GM11168 (cell line): Measurements from ENCODE around the gene BCAS2.

ENCODE experiments used
- in situ Hi-C: fragments of 300-500 bp; cut with MboI; formaldehyde crosslinking; loops from one replicate; pipeline ENCODE4 v1.12.0; 2022; ENCODE audit warnings: low sequenced_read_pairs; ENCODE audit not compliant: unreplicated experiment

Gene BCAS2

DNA sequence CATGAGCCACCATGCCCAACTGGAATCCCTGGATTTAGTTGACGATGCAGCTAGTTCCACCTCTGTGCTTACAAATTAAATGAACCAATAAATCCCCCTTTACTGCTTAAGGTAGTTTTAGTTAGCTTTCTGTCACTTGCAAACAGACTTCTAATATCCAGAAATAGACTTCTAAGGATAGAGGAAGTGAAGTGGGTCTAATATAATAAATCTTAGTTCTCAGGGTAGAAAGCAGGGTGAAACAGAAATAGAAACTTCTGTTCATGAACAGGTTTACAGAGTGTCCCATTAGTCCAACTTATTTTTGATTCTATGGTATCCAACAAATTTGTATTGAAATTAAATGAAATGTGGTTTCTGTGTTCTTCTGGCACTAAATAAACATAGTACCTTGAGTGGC, 20.1 kb downstream of the BCAS2 start:
- in situ Hi-C loops: no loop called here

DNA sequence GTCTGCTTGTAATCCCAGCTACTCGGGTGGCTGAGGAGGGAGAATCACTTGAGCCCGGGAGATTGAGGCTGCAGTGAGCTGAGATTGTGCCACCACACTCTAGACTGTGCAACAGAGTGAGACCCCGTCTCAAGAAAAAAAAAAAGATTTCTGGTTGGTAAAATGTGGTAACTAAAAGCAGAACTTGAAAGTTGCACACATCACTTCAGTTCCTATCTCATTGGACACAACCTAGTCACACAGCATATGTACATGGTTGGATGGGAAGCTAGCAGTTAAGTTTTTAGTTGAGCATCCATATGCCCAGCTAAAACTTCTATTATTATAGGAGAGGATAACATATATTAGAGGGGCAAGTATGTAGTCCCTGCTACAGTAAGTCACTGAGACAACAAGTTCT, 22.1 kb downstream of the BCAS2 start:
- in situ Hi-C loops: loop anchor here (5.0 kb wide), 1 partner anchor 207 kb away; no protein-coding TSS in a partner anchor

DNA sequence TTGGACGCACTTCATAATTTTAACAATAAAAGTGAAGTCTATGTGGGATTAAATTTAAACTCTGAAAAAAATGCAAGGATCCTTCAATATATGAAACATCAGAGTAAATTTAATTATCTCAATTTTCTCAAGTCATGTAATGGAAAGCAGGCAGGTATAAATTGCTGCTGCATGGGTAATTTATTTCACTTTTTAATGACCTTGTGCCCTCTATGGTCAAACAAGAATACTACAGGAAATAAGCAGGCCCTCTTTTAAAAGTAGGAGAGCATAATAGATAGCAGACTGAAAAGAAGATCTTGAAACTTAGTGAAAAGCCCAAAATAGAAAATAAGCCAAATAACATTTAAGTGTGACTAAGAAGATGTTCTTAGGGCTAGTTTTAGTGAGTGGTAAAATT, 22.9 kb downstream of the BCAS2 start:
- in situ Hi-C loops: loop anchor here (5.0 kb wide), 1 partner anchor 206 kb away; no protein-coding TSS in a partner anchor

DNA sequence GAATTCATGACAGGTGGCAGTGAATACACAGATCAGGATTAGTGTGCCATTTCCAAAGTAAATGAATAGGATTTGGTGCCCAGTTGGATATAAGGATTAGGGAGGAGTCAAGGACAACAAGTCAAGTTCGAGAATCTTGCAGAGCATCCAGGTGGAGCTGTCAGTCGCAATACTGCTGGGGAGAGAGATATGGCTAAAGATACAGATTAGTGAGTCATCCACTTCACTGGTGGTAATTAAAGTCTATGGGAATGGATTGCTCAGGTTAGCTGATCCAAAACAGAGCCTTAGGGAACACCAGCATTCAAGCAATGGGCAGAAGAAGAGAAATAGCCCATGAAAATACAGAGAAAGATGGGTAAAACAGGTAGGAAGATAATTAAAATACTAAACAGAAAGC, 26.8 kb downstream of the BCAS2 start:
- in situ Hi-C loops: no loop called here

DNA sequence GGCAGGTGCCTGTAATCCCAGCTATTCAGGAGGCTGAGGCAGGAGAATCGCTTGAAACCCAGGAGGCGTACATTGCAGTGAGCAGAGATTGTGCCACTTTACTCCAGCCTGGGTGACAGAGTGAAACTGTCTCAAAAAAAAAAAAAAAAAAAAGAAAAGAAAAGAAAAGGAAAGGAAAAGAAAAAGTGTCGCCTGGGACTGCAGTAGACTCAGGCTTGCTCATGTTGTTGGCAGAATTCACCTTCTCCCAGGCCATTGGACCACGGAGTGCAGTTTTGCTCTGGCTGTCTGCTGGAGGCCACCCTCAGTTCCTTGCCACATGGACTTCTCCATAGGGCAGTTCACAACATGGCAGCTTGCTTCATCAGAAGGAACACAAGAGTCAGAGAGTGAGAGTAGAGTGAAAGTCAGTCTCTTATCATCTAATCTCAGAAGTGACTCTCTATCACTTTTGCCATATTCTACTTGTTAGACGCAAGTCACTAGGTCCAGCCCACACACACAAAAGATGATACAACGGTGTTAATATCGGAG, 29.2 kb downstream of the BCAS2 start:
- in situ Hi-C loops: no loop called here

DNA sequence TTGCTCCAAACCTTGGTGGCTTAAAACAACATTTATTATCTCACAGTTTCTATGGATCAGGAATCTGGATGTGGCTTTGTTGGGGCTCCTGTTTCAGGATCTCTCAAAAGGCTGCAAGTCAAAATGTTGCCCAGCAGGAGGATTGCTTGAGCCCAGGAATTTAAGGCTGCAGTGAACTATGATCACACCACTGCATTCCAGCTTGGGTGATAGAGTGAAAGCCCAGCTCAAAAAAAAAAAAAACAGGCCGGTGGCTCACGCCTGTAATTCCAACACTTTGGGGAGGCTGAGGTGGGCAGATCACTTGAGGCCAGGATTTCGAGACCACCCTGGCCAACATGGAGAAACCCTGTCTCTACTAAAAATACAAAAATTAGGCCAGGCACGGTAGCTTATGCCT, 30.0 kb downstream of the BCAS2 start:
- in situ Hi-C loops: no loop called here

DNA sequence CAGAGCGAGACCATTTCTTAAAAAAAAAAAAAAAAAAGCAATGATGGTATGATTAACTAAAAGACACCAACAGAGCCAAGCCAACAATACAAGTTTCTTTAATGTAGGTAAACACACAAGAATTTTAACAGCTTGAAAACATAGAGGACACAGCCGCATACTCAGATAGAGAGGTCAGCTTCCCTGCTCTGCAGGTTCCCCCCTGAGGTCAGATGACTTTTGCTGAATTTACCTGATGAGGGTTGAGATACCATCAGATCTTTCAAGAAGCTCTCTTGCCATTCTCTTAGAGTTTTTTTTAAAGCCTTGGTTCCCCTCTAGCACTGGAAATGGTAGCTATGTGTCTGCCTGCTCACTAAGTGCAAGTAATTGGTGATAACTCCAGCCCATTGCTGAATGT, 31.1 kb downstream of the BCAS2 start:
- in situ Hi-C loops: no loop called here

DNA sequence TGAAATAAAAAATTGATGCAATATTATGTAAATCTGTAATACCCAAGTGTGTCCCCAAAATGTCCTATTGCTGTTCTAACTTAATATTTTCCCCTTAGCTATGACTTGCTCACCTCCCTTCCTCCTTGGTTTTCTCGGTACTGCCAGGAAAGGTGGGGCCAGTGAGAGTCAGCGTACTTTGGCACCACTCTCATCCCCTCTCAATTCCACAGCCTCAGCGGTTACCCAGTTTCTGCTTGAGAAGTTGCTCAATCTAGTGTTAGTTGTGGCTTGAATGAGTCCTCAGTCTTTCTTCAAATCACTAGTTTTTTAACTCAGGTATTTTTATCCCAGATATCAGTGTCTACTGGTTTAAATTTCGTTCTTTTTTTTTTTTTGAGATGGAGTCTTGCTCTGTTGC, 32.3 kb downstream of the BCAS2 start:
- in situ Hi-C loops: no loop called here

DNA sequence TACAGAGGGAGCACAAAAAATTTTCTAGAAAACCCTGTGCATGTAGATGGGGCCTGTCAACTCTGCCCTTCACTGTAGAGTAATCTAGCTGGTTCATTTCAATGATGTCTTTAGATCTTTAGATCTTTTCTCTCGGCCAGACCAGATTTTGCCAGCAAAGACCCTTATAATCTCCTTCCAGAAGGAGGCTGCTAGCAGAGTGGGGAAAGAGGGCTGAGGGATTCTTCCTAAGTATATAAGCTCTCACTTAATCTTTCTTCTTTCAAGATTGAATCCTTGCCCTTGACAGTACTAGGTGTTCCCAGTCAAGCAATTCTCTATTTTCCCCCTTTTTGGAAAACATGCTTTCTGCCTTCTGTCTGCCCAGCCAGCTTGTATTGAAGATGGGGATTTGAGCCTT, 34.3 kb downstream of the BCAS2 start:
- in situ Hi-C loops: no loop called here

DNA sequence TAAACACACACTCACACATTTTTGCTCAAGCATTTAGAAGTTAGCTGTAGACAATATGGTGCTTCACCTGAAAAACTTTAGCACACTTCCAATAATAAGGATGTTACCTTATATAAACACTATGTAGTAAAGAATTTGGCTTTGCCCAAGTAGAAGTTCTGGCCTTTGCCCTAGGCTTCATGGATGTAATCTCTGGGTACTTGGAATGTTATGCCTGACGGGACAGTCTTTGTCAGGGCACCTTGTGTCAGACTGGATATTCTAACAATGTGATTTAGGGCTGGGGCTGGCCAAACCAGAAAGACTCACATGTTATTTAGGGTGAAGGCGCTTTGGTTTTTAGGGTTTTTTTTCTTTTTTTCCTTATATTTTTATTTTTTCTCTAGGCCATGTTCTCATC, 35.6 kb downstream of the BCAS2 start:
- in situ Hi-C loops: no loop called here

DNA sequence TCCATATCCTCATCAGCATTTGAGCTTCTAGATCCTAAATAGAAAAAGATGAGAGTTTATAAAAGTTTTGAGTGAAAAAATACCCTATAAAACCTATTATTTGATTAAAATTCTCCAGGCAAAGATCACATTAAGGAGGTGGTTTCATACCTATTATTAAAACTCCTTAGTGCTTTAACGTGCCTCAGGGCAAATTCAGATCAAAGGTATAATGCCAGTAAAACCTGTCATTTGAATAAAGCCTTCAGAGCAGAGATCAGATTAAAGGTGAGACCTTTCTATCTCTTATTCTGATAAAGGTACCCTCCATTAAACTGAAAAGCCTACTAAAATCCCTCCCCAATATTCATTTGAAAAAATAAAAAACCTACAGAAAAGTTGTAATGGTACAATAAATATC, 36.1 kb downstream of the BCAS2 start:
- in situ Hi-C loops: no loop called here

DNA sequence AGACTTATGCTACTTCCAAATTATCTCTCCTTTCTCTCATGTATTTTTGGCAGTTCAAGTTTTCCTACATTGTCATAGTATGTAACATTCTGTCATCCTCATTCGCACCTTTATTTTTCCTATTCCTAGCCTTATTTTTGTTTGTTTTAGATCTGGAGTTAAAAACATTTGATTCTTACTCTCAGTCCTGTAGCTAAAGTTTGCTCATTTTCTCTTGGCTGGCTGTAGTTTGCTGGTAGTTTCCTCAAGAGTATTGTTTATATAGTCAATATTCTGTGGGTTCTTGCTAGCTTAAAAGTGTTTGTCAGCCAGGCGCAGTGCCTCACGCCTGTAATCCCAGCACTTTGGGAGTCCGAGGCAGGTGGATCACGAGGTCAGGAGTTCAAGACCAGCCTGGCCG, 40.6 kb downstream of the BCAS2 start:
- in situ Hi-C loops: no loop called here

DNA sequence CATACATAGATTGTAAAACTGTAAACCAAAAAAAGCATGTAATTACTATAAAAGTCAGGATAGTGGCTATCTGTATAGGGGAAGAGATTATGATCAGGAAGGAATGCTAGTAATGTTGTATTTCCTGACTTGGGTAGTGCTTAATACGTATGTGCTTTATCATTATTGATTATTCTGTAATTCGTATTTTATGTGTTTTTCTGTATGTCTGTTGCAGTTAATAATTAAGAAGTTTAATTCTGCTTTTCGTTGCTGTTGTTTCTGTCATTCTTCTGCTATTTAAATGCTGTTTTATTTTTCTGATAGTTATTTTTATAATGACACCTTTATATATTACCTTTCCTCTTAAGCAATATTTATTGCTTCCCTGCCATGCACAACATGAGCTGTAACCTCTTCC, 41.1 kb downstream of the BCAS2 start:
- in situ Hi-C loops: no loop called here

DNA sequence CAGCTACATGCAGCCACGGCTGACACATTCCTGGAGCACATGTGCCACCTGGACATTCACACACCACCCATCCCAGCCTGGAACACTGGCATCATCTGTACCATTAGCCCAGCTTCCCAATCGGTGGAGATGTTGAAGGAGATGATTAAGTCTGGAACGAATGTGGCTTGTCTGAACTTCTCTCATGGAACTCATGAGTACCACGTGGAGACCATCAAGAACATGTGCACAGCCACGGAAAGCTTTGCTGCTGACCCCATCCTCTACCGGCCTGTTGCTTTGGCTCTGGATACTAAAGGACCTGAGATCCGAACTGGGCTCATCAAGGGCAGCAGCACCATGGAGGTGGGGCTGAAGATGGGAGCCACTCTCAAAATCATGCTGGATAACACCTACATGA, 45.4 kb downstream of the BCAS2 start:
- in situ Hi-C loops: no loop called here

DNA sequence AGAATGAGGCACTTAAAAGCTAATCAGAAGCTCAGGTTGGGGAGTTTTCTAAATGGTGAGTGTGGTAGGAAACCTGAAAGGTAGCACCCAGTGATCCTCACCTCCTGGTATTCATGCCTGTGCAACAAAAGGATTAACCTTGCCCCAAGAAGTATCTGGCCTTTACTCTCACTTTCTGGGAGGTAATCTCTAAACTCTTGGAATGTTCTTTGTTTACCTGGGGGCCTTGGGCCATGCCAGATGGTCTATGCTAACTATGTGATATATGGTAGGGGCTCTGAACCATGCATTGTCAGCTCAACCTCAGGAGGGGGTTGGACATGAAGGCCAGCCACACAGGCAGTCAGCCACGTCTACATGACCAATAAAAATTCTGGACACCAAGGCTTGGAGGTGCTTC, 46.0 kb downstream of the BCAS2 start:
- in situ Hi-C loops: no loop called here

DNA sequence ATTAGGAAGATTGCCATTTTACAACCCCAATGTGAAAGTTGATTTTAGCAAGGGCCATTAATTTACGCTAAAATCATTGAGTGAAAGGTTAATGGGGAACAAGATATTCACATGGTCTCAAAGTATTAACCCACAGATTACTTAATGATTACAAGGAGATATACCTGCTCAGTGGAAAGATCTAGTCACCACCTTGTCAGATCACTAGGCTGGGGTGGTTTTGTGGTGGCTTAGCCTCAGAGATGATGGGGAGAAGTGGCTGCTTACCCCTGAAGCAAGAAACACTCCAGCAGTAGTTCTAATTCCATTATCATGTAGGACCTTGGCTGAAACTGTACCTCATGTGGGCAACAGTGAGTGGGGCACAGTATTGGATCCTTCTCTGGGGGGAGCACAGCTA, 50.3 kb downstream of the BCAS2 start:
- in situ Hi-C loops: no loop called here

DNA sequence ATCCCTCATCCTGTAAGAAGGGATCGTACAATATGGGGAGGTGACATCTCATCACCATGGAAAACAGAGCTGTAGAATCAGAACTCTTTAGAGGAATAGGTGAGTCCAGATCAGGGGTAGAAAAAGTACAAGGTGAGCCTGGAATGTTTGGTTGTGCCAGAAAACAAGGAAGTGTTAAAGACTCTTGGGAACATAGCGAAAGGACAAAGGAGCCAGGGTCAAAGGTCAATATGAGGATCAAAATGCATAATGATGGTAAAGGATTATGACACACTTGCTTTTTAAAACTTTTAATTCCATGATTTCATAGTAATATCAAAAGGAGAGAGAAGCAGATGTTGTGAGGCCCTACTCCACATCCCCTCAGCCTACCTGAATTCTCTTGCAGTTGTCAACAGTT, 51.2 kb downstream of the BCAS2 start:
- in situ Hi-C loops: no loop called here

DNA sequence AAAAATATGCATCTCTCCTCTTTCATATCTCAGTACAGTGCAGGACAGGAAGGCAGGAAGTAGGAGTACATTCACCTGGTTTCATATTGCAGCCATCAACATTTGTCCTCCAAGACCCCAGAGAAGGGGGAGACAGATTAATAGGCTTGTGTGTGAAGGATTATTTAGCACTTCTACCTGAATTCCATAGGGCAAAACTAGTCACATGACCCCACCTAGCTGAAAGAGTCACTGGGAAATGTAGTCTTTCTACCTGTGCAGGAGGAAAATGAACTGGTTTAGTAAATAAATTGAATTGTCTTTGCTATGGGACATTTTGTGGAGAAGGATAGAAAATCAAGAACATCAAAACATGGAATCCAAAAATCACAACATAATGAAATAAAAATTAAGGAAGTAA, 56.5 kb downstream of the BCAS2 start:
- in situ Hi-C loops: no loop called here

DNA sequence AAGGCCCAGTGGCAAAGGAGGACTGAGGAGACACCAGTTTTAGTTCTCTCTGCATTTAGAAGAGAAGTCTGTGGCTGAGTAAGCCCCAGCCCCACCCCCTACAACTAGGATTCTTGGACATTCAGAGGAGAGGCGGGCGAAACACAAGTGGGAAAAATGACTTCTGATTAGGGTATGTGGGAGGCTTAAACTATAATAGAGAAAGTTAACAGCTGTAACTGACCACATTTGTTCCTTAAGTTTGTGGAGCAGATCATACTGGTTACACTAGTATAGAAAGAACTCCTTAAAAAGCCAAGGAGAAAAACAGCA, 59.2 kb downstream of the BCAS2 start:
- in situ Hi-C loops: no loop called here

DNA sequence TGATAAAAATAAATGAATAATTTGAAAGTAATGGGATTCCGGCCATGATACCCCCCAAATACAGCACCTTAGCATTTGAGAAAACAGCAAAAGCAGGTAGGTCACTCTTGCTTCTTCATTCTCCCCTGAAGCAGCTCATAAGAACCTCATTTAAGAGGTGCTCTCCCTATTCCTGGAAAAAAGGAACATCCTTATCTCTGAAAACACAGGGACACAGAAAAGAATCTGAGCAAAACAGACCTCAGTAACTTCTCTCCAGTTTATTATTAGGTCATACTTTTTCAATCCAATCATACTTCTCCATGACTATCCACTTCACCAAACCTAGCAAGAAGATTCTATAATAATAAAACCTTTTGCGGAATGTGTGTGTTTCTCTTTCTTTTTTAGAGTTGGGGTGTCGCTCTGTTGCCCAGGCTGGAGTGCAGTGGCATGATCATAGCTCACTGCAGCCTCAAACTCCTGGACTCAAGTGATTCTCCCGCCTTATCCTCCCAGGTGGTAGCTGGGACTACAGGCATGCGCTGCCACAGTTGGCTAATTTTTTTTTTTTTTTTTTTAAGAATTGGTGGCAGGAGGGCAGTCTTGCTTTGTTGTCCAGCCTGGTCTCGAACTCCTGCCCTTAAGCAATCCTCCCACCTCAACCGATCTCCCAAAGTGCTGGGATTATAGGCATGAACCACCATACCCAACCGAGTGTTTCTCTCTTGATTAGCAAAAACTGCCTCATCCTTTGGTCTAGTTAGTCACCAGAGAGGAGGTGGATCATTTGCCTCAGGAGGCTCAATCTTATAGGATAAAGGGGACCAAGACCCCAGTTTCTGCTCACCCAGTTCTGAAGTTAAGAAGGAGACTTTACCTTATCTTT, 59.8 kb downstream of the BCAS2 start:
- in situ Hi-C loops: no loop called here
